Endothelial cell of umbilical vein (primary cell): Measurements from ENCODE around the gene CHL1. TPM values are rescaled to one million over a fixed set of nuclear protein-coding genes. Genes with fewer than 3 reads are reported as not detected.

ENCODE experiments used
- BruUV-seq: library from RNA; stranded (reverse); fragments of 400-500 nt; replicated peaks from 2 replicates; lab custom pipeline; 2021; lab: Mats Ljungman, UMichigan
- CTCF ChIA-PET: fragments of 300-600, 350-600 bp; sonication (Branson Sonifier 250); formaldehyde crosslinking; loops from one replicate; lab custom pipeline; 2021; ENCODE audit warnings: antibody characterized with exemption, inconsistent platforms; lab: Charles Lee
- POLR2A ChIA-PET: fragments of 300-600, 350-600 bp; sonication (Branson Sonifier 250); formaldehyde crosslinking; loops from one replicate; lab custom pipeline; 2021; ENCODE audit warnings: antibody characterized with exemption, inconsistent platforms; lab: Charles Lee
- DNase-seq: peaks from one replicate; pipeline ENCODE4 v3.0.0-alpha.2; 2011; ENCODE audit warnings: low read depth, low spot score
- FAIRE-seq: peaks from 2 replicates; lab custom pipeline; 2011; peaks lifted over from hg19 to GRCh38; lab: Jason Lieb, UNC
- H2AFZ ChIP-seq: 2 replicates; pipeline ENCODE4 v1.6.0; 2012; ENCODE audit warnings: low read depth, low read length, control low read depth, inconsistent platforms
- H3K27ac ChIP-seq: 2 replicates; pipeline ENCODE4 v1.5.1; 2011; ENCODE audit warnings: low read depth, mild to moderate bottlenecking, control low read depth, low read length, moderate library complexity; ENCODE audit not compliant: insufficient read depth
- H3K27me3 ChIP-seq, 2 experiments: 2 replicates each; pipeline versions ENCODE4 v1.6.0 to v1.6.1; 2011; ENCODE audit warnings: low read length in 2 of 2, mixed read lengths in 1 of 2; ENCODE audit not compliant: control insufficient read depth in 2 of 2, insufficient read depth in 2 of 2
- H3K36me3 ChIP-seq, 2 experiments: 2 replicates in 1 of 2; 3 replicates in 1 of 2; pipeline ENCODE4 v1.5.1; 2011; ENCODE audit warnings: low read length in 2 of 2, mild to moderate bottlenecking in 1 of 2, moderate library complexity in 1 of 2; ENCODE audit not compliant: control insufficient read depth in 2 of 2, insufficient read depth in 2 of 2; ENCODE audit errors: extremely low read depth in 1 of 2
- H3K4me1 ChIP-seq: 3 replicates; pipeline ENCODE4 v1.5.1; 2011; ENCODE audit warnings: mild to moderate bottlenecking, low read length; ENCODE audit not compliant: control insufficient read depth, insufficient read depth; ENCODE audit errors: extremely low read depth
- H3K4me2 ChIP-seq: 2 replicates; pipeline ENCODE4 v1.6.1; 2011; ENCODE audit warnings: low read length, control low read depth, mixed read lengths; ENCODE audit not compliant: insufficient read depth
- H3K4me3 ChIP-seq, 3 experiments: fragments of 200-600 bp in 1 of 3; sonication (generic), shearing (Covaris generic) in 1 of 3; replicated peaks in 1 of 3; 2 replicates each; pipeline ENCODE4 v1.5.1; 2011 to 2016; ENCODE audit warnings: control low read depth in 3 of 3, low read length in 3 of 3, mild to moderate bottlenecking in 2 of 3, inconsistent platforms in 1 of 3, low read depth in 1 of 3, moderate library complexity in 1 of 3; ENCODE audit not compliant: insufficient read depth in 1 of 3
- H3K79me2 ChIP-seq: 2 replicates; pipeline ENCODE4 v1.6.0; 2012; ENCODE audit warnings: low read length, inconsistent platforms; ENCODE audit not compliant: control insufficient read depth, insufficient read depth
- H3K9ac ChIP-seq: replicated peaks from 2 replicates; pipeline ENCODE3; 2011; ENCODE audit warnings: low read length, control low read depth; ENCODE audit not compliant: insufficient read depth; ENCODE audit errors: extremely low read depth
- H3K9me1 ChIP-seq: replicated peaks from 3 replicates; pipeline ENCODE4 v1.6.0; 2011; ENCODE audit warnings: mild to moderate bottlenecking, low read length; ENCODE audit not compliant: control insufficient read depth, insufficient read depth; ENCODE audit errors: extremely low read depth
- H3K9me3 ChIP-seq: replicated peaks from 2 replicates; pipeline ENCODE4 v1.5.1; 2012; ENCODE audit warnings: low read length, inconsistent platforms; ENCODE audit not compliant: control insufficient read depth, insufficient read depth
- H4K20me1 ChIP-seq: replicated peaks from 2 replicates; pipeline ENCODE3; 2011; ENCODE audit warnings: mild to moderate bottlenecking, low read length; ENCODE audit not compliant: control insufficient read depth, insufficient read depth; ENCODE audit errors: extremely low read depth
- CTCF ChIP-seq, 2 donors: IDR thresholded peaks; 1 replicate in 1 of 2; 2 replicates in 1 of 2; pipeline ENCODE4 v1.5.1; 2011; ENCODE audit warnings: low read length in 2 of 2, mild to moderate bottlenecking in 2 of 2, moderate library complexity in 2 of 2, control low read depth in 1 of 2, inconsistent platforms in 1 of 2, low read depth in 1 of 2; ENCODE audit not compliant: insufficient read depth in 1 of 2; ENCODE audit errors: extremely low read depth in 1 of 2
- EZH2 ChIP-seq: IDR thresholded peaks from 2 replicates; pipeline ENCODE4 v1.6.1; 2012; ENCODE audit warnings: borderline replicate concordance, low read depth, mild to moderate bottlenecking, moderate library complexity, low read length, inconsistent platforms; ENCODE audit not compliant: severe bottlenecking
- FOS ChIP-seq: IDR thresholded peaks from 2 replicates; pipeline ENCODE4 v1.6.1; 2011; ENCODE audit warnings: mild to moderate bottlenecking, low read length, moderate library complexity, borderline replicate concordance; ENCODE audit not compliant: insufficient read depth
- GATA2 ChIP-seq: IDR thresholded peaks from 2 replicates; pipeline ENCODE4 v1.7.0; 2011; ENCODE audit warnings: low read depth, mild to moderate bottlenecking, moderate library complexity, mixed read lengths, low read length; ENCODE audit not compliant: insufficient read length, insufficient read depth
- JUN ChIP-seq: IDR thresholded peaks from 2 replicates; pipeline ENCODE4 v1.6.1; 2011; ENCODE audit warnings: borderline replicate concordance, low read depth; ENCODE audit not compliant: insufficient read length, insufficient read depth
- MYC ChIP-seq: IDR thresholded peaks from one replicate; pipeline ENCODE4 v1.6.1; 2011; ENCODE audit warnings: mild to moderate bottlenecking, low read depth, low read length
- POLR2A ChIP-seq: IDR thresholded peaks from 2 replicates; pipeline ENCODE4 v1.6.1; 2012; ENCODE audit warnings: low read depth, mild to moderate bottlenecking, control low read depth, low read length
- POLR2AphosphoS5 ChIP-seq: IDR thresholded peaks from 2 replicates; pipeline ENCODE4 v1.6.1; 2012; ENCODE audit warnings: low read depth, mild to moderate bottlenecking, control low read depth, low read length, moderate library complexity; ENCODE audit not compliant: insufficient read depth
- dilution Hi-C: fragments of 300-500 bp; cut with MboI; formaldehyde crosslinking; loops from one replicate; pipeline ENCODE4 v1.15.0; 2019; ENCODE audit warnings: low sequenced_read_pairs; ENCODE audit not compliant: extremely low pct_ligation_motif_present
- intact Hi-C: fragments of 100-400 bp; cut with micrococcal nuclease; formaldehyde crosslinking; loops from one replicate; pipeline ENCODE4 v1.10.0; 2022
- polyA plus RNA-seq, 4 experiments: library from polyadenylated mRNA; depleted of rRNA in 3 of 4; stranded (reverse) in 3 of 4; unstranded in 1 of 4; fragments of >200 nt; gene quantifications; 2 replicates each; pipeline versions ENCODE4 v1.2.1 to v1.2.3, GENCODE V29; 2011 to 2012; ENCODE audit warnings: missing spikeins in 1 of 4
- total RNA-seq: library from RNA; stranded (reverse); gene quantifications from 2 replicates; pipeline ENCODE4 v1.2.3, GENCODE V29; 2021
- TF ChIP-seq, protein P1 (sequence below): IDR thresholded peaks from 2 replicates; pipeline ENCODE4 v1.6.1; 2011; ENCODE audit not compliant: insufficient read depth, insufficient read length

CHL1 gene
- total and polyA plus RNA-seq, 2 donors (not counting 3 experiments of a cell fraction or from before 2014, with no cell fraction given): not detected

- no TSS peak for BruUV-seq
Measured at GRCh38 chr3:374459-374858, 177.9 kb downstream of the CHL1 start.

More at GRCh38 chr3:374459-374858, 177.9 kb downstream of the CHL1 start:
- Histone ChIP-seq H3K27me3 (no peaks in the 10 kb centered on the region), H2AFZ (no peak overlapping the region), H4K20me1 (no peaks in the 10 kb centered on the region), H3K4me1 (no peaks in the 10 kb centered on the region), H3K9me3 (no peaks in the 10 kb centered on the region), H3K4me2 (no peak overlapping the region), H3K4me3 (no peak overlapping the region), H3K9me1 (no peaks in the 10 kb centered on the region), H3K27ac (no peak overlapping the region), H3K79me2 (no peaks in the 10 kb centered on the region), H3K9ac (no peak overlapping the region), H3K36me3 (no peaks in the 10 kb centered on the region)
- intact Hi-C loops (no loop called here), dilution Hi-C loops (no loop called here)
- TF ChIP-seq GATA2 (no peak), FOS (no peak), CTCF (IDR thresholded peaks at IDR 0.05; ENCODE audit: extremely low read depth in 1 of 2, insufficient read depth in 1 of 2, low read depth in 1 of 2, low read length in 2 of 2) (no peak), JUN (no peak), MYC (no peak), POLR2A (no peak), EZH2 (no peak), POLR2AphosphoS5 (no peak)
- TF ChIP-seq, protein P1, sequence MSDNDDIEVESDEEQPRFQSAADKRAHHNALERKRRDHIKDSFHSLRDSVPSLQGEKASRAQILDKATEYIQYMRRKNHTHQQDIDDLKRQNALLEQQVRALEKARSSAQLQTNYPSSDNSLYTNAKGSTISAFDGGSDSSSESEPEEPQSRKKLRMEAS: no peak
- DNase-seq (no peak), FAIRE-seq (no peak)
- CTCF ChIA-PET: no interaction called here
- POLR2A ChIA-PET: no interaction called here
